Measurements from ENCODE around the gene VTI1B.
"Not testable (repeated sequence)": the region's sequence is repeated elsewhere in the genome, so short reads cannot be mapped to it uniquely, and the experiment has no call there.

VTI1B gene, protein sequence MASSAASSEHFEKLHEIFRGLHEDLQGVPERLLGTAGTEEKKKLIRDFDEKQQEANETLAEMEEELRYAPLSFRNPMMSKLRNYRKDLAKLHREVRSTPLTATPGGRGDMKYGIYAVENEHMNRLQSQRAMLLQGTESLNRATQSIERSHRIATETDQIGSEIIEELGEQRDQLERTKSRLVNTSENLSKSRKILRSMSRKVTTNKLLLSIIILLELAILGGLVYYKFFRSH

DNA sequence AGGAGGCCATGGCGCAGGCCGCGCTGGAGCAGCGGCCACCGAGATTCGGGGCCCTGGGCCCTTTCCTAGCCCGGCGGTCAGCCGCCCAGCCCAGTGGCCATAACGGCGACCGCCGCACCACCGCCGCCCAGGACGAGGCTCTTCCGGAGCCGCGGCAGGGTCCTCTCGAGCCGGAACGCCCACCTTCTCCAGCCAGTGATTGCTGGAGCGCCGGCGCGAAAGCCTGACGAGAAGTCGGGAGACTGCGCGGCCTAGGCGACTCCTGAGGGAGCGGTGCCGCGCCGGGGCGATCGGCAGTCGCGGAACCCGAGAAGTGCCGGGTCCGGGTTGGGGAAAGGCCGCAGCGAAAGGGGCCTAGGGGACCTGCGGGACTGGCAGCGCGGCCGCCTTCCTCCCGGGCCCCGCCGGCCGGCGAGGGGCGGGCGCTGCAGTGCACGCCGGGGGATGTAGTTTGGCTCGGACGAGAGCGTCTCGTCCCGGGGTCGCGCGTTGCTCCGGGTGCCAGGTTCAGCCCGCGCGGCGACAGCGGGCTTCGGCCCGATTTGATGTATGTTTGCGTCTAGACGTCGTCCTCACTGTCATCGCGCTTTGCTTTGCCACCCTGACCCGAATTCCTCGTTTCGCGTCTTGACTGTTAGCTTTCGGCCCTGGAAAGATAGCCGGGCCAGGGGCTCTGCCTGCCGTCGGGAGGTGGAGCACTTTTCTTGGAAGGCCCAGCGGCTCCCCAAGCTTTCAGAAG lies at the start of gene VTI1B:
Gene VTI1B (minus strand): TSS at position 153 of the 739 bp plus-strand sequence. CDS start 143 bp downstream, at position 10.
- DNase-seq (ENCODE audit: low spot score): peak; percentile 96

DNA sequence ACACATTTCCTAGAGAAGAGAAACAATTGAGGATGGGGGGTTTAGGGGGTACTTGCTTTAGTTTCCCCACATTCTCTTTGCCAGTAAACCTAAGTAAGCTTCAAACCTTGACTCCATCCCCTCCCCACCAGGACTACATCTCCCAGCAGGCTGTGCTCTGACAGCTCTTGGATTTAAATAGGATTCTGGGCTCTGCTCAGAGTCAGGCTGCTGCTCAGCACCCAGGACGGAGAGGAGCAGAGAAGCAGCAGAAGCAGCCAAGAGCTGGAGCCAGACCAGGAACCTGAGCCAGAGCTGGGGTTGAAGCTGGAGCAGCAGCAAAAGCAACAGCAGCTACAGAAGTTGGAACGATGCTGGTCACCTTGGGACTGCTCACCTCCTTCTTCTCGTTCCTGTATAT lies 47.9 kb upstream of the VTI1B start:
- no peak for DNase-seq (ENCODE audit: low spot score)

DNA sequence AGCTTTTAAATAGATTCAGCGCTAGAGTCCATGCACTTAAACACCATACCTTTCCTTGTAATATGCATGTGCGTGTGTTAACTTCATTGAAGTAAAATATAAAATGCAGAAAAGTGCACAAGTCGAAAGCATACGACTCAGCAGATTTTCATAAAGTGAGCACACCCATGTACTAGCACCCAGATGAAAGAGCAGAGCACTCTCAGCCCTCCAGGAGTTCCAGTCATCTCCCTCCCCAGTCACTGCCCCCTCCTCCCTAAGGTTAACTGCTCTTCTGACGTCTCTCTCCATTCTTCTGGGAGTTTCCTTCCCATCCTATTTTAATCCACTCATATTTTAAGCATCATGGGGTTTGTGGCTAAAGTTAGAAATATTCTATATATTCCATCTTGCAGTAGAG lies 47.4 kb upstream of the VTI1B start:
- DNase-seq (ENCODE audit: low spot score): no peak

DNA sequence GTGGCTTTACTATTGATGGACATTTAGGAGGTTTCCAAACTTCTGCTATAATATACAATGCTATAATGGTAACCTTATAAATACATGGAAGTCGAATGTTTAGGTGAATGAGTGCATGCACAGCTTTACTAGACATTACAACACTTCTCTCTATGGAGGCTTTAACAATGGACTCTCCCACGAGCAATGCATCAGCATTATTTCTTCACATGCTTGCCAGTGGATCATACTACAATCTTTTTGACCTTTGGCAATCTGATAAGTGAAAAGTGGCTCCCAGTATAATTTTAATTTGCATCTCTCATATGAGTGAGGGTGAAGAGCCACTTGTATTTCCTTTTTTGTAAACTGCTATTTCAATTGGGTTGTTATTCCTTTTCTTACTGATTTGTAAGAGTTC lies 45.4 kb upstream of the VTI1B start:
- no peak for DNase-seq (ENCODE audit: low spot score)

DNA sequence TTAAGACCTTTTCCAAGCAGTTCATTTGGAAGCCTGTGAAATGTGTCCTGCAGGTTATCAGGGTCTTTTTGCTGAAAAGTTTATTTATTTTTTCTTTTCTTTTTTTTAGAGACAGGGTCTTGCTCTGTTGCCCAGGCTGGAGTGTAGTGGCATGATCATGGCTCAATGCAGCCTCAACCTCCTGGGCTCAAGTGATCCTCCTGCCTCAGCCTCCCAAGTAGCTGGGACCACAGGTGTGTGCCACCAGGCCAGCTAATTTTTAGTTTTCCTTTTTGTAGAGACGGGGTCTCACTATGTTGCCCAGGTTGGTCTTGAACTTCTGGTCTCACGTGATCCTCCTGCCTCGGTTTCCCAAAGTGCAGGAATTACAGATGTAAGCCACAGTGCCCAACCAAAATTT lies 45.0 kb upstream of the VTI1B start:
- DNase-seq (ENCODE audit: low spot score): not testable (repeated sequence)

DNA sequence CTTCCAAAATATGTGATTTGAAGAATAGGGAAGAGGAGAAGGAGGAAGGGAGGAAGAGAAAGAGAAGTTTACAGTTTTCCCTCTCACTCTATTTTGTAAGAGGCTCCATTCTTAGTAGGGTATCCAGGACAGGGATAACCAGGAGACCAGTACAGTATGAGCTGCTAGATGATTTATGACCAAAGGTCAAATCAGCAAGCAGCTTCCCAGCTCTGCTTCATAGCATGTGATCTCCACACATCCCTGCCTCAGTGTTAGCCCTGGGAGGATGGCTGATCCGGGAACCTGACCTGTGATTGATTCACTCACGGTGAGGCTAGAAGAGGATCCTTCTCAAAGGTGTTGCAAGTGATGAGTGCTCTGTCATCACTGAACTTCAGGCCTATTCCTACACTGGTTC lies 43.8 kb upstream of the VTI1B start:
- DNase-seq (ENCODE audit: low spot score): no peak

DNA sequence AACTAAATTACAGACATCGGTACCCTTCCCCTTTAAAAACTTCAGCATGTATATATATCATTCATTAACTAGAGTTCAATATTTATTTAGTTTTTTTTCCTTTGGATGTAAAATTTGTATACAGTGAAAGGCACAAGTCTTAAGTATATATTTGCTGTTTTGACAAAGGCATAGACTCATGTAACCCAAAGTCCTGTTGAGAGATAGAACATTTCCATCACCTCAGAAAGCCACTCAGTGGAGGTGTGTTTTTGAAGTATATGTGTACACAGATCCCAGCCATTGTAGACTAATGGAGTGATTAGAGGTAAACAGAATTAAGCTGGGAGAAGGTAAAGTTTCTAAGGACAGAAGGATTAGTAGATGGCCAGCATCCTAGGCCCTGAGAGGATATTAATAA lies 42.6 kb upstream of the VTI1B start:
- DNase-seq (ENCODE audit: low spot score): no peak

DNA sequence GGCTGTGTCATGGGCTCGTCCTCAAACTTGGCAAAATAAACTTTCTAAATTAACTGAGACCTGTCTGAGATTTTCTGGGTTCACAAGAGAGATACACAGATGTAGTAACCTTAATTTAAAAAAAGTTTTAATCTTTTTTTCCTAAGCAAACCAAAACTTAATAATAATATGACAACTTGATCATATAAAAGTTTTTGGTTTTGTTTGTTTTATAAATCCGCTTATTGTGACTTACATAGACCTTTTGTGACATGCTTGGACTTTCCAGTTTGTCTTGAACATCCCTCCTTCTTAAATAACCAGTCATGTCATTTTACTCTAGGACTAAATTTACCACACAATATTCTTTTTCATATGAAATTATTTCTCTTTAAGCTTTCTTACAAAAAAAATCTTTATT lies 35.8 kb upstream of the VTI1B start:
- DNase-seq (ENCODE audit: low spot score): no peak

DNA sequence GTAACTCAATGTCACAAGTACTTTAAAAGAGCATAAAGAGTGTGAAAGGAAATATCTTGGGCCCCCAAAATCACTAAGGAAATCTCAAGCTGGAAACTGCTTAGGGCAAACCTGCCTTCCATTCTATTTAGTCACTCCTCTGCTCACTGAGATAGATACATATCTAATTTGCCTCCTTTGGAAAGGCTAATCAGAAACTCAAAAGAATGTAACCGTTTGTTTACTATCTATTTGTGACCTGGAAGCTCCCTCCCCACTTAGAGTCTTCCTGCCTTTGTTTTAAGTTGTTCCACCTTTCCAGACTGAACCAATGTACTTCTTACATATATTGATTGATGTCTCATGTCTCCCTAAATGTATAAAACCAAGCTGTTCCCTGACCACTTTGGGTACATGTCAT lies 35.4 kb upstream of the VTI1B start:
- not testable (repeated sequence) for DNase-seq (ENCODE audit: low spot score)

DNA sequence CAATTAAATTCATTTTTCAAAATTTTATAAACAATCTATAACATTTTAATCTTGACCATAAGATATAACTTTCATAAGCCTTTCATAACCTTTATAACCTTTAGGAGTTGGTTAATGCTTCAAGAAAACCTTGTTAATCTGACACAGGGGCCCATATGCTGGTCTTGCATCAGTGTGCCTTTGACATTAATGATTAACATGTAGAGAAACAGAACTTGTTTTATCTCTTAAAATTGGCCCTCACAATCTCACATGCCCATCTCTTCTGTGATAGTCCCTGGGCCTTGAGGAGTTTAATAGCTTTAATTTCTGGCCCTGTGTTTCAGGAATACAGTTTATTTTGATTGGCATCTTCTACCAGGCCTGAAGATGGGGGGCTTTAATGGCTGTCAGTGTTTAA lies 34.9 kb upstream of the VTI1B start:
- not testable (repeated sequence) for DNase-seq (ENCODE audit: low spot score)

DNA sequence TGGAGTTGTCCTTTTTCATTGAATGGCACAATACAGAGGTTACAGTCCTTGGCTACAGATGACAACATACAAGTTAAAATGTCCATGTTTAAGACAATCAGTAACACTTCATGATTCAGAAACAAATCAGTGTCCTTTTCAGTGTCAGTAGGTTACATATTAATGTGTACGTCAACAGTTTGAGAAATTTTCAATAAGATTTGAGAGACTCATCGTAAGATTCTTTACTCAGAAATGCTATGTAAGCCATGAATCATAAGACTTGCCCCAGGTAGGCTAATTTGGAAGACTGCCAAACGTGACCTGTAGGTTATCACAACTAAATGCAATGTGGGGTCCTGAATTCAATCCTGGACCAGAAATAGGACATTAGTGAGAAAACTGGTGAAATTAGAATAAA lies 30.8 kb upstream of the VTI1B start:
- no peak for DNase-seq (ENCODE audit: low spot score)

DNA sequence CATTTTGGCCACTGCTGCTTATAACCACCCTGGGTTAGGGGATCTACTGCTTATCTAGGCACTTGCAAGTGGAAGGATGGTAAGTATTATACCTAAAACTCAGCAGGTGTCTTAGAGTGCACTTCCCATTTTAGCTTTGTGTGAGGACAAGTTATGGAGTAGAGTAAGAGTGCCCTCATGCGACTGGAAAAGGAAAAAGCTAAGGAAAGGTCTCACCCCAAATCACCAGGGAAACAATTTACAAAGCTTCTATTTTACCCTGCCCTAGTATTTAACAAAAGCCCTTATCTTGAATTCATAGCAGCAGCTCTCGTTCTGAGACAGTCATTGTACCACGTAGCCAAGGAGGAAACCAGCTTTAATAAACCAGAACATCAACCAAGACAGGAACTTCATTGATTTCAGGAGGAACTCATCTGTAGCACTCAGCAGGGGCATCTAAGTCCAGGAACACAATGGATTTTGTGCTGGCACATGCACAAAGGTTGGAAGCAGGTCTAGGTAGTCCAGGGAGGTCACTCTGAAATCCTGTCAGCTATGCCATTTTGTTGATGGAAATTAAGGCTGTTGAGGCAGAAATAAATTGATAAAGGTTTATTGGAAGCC lies 30.2 kb upstream of the VTI1B start:
- no peak for DNase-seq (ENCODE audit: low spot score)

DNA sequence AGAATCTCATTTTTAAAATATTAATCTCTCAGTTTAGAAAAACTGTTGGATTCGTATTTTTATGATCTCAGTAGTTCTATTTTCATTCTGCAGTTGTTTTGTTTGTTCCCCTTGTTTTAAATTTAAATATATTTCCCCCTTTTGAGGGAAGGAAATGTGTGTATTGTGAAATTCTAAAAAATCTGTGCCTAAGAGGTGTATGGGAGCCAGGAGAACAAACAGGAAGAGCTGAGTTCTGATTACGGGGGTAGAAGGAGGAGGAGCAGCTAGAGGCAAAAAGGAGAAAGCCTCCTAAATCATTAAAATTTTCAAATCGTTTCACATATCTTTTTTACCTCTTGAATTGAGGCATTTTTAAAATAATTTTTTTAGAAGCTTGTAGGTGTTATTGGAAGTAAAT lies 29.6 kb upstream of the VTI1B start:
- DNase-seq (ENCODE audit: low spot score): no peak

DNA sequence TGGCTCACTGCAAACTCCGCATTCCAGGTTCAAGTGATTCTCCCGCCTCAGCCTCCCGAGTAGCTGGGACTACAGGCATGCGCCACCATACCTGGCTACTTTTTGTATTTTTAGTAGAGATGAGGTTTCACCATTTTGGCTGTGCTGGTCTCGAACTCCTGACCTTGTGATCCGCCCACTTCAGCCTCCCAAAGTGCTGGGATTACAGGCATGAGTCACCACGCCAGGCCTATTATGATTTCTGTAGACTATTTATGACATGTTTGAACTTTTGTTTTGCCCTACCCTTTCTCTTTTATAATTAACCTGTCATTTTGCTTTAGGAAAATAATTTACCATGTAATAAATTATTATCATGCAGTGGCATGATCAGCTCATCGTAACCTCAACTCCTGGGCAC lies 27.1 kb upstream of the VTI1B start, which contains the start of gene RDH12:
Gene RDH12 (plus strand): TSS at position 395 of the 400 bp plus-strand sequence. CDS start 20,757 bp downstream, outside the sequence.
- not testable (repeated sequence) for DNase-seq (ENCODE audit: low spot score)

DNA sequence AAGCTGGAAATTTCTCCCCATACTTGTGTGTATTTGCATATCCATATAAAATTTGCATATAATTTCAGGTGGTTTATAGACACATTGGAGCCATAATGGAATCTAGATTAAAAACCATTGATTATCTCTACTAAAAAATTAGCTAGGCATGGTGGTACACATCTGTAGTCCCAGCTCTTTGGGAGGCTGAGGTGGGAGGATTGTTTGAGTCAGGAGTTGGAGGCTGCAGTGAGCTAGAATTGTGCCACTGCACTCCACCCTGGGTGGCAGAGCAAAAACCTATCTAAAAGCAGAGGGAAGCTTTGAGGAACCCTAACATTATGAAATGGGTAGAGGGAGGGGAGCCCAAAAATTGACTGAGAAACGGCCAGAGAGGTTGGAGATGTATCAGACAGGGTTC lies 23.7 kb upstream of the VTI1B start:
- DNase-seq (ENCODE audit: low spot score): no peak

DNA sequence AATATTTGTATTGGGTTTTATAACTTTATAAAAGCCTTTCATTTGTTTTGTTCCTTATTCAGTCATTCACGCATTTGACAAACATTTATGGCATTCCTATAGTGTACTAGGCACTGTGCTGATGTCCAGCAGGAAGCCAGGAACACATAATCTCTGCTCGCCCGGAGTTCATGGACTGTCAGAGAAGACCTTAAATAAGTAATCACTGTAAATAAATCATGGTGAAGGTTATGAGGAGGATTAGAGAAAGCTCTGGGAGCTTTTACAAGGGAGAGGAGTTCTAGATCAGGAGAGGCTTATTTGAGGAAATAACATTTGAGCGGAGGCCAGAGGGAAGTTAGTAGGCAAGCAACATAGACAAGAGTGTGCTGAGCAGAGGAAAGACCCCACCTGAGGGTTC lies 22.6 kb upstream of the VTI1B start:
- DNase-seq (ENCODE audit: low spot score): no peak

DNA sequence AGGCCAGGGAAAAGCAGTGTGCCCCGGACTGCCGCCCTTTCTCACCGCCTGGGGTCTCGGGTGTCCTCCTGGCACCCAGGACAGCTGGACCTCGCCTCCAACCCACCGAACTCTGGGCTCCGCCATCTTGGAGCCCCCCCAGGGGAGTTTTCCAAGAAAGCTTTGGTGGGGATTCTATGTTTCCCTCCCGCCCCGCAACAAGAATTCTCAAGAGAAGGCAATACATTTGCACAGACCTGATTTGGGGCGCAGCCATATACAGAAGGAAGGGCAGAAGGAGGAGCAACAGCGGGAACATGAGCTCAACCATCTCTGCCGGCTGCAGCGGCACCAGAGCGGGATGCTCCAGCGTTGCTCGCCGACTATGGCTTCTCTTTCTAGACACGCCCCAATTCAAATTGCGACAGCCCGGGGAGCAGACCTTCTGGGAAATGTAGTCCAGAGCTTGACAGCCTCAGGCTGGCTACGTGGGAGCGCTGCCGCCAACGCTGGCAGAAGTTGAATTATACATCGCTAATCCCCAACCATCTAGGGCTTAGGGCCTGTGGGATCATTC lies 21.0 kb upstream of the VTI1B start, which contains the start of gene RDH11:
Gene RDH11 (minus strand): TSS at position 371 of the 556 bp plus-strand sequence. CDS start 61 bp downstream, at position 310.
- DNase-seq (ENCODE audit: low spot score): peak; percentile 86

DNA sequence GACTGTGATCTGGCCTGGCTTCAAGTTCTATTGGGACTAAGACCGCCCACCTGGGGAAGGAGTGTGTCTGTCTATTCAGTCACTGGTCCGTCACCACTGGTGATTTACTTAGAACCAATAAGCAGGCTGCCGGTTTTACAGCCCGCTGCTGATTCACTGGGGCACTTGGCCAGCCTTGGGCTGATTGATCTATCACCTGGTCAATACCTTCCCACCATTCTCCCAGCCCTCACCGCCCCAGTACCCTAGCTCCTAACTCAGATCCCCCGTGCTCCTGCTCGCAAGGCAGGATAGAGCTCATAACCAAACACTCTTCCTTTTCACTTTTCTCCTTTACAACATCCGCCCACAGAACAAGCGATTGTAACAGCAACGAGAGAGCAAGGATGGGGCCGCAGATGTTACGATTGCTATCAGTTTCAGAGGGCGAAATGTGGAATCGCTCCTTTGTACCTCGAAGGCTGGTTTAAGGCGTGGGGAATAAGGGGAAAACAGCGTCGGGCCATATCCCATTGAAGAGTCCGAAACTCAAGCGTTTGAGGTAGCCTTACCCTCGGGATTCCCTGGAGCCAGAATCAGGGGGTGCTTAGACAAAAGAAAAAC lies 20.5 kb upstream of the VTI1B start:
- peak; percentile 81 for DNase-seq (ENCODE audit: low spot score)

DNA sequence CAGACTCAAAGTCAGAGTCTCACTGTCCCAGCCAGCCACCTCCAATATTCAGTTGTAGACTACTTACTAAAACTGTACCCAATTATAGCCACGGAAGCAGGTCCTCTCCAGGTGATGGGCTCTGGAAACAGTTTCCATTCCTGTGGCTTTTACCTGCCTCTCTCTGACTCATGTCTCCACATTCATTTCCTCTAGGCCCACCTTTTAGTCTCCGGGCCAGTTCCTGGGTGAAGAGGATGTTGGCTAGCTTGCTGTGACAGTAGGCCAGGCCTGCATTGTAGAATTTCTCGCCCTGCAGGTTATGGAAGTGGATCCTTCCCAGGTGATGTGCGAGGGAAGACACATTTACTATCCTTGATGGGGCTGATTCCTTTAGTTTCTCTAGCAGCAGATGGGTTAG lies 15.6 kb upstream of the VTI1B start:
- DNase-seq (ENCODE audit: low spot score): no peak

DNA sequence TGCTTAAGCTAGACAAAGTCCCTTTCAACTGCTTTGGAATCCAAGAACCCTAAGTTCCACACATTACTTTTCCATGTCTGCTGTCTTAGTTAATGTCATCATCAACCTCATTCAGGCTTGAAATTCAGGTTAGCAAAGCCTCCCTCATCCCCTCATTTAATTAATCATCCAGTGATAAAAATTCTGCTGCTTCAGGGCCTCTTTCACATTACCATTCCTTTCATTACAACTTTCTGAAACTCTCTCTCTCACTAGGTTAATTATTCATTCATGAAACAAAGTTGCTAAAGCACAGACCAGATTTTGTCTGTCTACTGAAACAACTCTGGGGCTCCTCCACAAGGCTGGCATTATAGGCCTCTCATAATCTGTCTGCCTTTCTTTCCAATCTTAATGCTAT lies 9.4 kb upstream of the VTI1B start:
- no peak for DNase-seq (ENCODE audit: low spot score)

DNA sequence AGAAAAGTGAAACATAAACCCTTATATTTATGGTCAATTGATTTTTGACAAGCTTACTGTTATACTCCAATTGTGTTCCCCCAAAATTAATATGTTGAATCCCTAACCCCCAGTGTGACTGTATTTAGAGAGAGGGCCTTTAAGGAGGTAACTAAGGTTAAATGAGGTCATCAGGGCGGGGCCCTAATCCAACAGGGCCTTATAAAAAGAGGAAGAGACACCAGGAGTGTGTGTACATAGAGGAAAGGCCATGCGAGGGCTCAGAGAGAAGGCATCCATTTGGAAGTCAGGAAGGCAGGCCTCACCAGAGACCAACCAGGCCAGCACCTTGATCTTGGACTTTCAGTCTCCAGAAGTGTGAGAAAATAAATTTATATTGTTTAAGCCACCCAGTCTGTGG lies 6.5 kb upstream of the VTI1B start:
- no peak for DNase-seq (ENCODE audit: low spot score)

DNA sequence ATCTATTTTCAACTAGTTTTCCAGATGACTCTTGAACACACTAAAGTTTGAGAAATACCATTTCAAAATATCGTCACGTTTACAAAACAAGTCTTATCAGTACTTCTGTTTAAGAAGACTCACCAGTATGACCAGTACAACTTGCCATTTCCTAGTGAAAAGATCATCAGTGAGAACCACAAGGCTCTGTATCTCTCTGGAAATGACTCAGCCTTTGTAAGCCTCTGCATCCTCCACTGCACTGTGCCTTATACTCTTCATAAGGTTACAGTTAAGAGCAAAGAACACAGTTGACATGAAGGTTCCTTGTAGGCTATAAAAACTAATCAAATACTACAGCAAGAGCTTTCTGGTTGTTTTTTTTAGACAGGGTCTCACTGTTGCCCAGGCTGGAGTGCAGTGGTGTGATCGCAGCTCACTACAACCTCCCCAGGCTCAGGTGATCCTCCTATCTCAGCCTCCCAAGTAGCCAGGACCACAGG lies 5.7 kb upstream of the VTI1B start:
- DNase-seq (ENCODE audit: low spot score): no peak

Data from left forelimb (tissue), 1 donor.